ENCODE measurements around the gene REXO5.

DNA sequence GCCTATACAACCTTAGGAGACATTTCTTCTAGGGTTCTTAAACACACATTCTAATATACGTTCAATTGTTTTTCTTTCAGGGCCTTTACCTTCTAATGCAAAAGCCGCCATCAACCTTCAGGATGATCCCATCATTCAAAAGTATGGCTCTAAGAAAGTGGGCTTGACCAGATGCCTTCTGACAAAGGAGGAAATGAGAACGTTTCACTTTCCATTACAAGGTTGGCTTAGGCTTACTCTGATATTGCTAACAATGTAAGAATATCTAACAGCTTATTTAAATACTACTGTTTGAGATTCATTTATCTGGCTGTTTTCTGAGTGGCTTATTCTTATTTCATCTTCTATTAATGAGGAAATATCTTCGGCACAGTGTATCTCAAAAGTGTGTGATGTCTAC lies 15.4 kb downstream of the REXO5 start:
- TF ChIP-seq EP300 (IDR thresholded peaks at IDR 0.05; ENCODE audit: low read depth in 2 of 2, low read length in 2 of 2) (no peak), EP300 (CRISPR knock-in tag; IDR thresholded peaks at IDR 0.05; ENCODE audit: borderline replicate concordance) (no peak), ZNF350 (CRISPR knock-in tag; IDR thresholded peaks at IDR 0.05; ENCODE audit: borderline replicate concordance, low read depth) (no peak), ZNF552 (CRISPR knock-in tag; IDR thresholded peaks at IDR 0.05; ENCODE audit: borderline replicate concordance) (no peak), NR2F1 (CRISPR knock-in tag; IDR thresholded peaks at IDR 0.05) (no peak), ZNF770 (CRISPR knock-in tag; IDR thresholded peaks at IDR 0.05) (no peak), SP1 (IDR thresholded peaks at IDR 0.05) (no peak), SP1 (CRISPR knock-in tag; IDR thresholded peaks at IDR 0.05) (no peak)
- TF ChIP-seq, protein P1, sequence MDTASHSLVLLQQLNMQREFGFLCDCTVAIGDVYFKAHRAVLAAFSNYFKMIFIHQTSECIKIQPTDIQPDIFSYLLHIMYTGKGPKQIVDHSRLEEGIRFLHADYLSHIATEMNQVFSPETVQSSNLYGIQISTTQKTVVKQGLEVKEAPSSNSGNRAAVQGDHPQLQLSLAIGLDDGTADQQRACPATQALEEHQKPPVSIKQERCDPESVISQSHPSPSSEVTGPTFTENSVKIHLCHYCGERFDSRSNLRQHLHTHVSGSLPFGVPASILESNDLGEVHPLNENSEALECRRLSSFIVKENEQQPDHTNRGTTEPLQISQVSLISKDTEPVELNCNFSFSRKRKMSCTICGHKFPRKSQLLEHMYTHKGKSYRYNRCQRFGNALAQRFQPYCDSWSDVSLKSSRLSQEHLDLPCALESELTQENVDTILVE (CRISPR knock-in tag; IDR thresholded peaks at IDR 0.05), result no peak
- TF ChIP-seq, protein P2, sequence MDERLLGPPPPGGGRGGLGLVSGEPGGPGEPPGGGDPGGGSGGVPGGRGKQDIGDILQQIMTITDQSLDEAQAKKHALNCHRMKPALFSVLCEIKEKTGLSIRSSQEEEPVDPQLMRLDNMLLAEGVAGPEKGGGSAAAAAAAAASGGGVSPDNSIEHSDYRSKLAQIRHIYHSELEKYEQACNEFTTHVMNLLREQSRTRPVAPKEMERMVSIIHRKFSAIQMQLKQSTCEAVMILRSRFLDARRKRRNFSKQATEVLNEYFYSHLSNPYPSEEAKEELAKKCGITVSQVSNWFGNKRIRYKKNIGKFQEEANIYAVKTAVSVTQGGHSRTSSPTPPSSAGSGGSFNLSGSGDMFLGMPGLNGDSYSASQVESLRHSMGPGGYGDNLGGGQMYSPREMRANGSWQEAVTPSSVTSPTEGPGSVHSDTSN (CRISPR knock-in tag; IDR thresholded peaks at IDR 0.05), result no peak

Data from HepG2 (cell line).